ENCODE measurements around the gene PTCSC3. TPM values are rescaled to one million over a fixed set of nuclear protein-coding genes. Genes with fewer than 3 reads are reported as not detected.
"Not testable (repeated sequence)": the region's sequence is repeated elsewhere in the genome, so short reads cannot be mapped to it uniquely, and the experiment has no call there.

The PTCSC3 gene
- total RNA-seq, 2 experiments from 2014 or later, result not detected

DNA sequence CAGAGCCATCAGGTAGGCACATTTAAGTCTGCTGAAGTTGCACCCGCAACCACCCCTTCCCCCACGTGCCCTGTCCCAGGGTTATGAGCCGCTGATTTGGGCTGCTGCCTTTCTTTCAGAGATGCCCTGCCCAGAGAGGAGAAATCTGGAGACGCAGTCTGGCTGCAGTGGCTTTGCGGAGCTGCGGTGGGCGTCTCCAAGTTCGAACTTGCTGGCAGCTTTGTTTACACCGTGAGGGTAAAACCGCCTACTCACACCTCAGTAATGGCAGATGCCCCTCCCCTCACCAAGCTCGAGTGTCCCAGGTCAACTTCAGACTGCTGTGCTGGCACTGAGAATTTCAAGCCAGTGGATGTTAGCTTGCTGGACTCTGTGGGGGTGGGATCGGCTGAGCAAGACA, 14.7 kb downstream of the PTCSC3 start:
- no peaks in the 10 kb centered on the region for H3K4me1 Mint-ChIP-seq
- no peak overlapping the region for H3K4me3 Mint-ChIP-seq
- no peak for DNase-seq
- H3K27me3 Mint-ChIP-seq, result peaks cover 9% of the 10 kb centered on the region
- no peaks in the 10 kb centered on the region for H3K9me3 Mint-ChIP-seq
- ChIA-PET CTCF (no interaction called here), POLR2A (no interaction called here)
- no peak overlapping the region for H3K27ac Mint-ChIP-seq
- no peaks in the 10 kb centered on the region for H3K36me3 Mint-ChIP-seq (ENCODE audit: low read depth)

DNA sequence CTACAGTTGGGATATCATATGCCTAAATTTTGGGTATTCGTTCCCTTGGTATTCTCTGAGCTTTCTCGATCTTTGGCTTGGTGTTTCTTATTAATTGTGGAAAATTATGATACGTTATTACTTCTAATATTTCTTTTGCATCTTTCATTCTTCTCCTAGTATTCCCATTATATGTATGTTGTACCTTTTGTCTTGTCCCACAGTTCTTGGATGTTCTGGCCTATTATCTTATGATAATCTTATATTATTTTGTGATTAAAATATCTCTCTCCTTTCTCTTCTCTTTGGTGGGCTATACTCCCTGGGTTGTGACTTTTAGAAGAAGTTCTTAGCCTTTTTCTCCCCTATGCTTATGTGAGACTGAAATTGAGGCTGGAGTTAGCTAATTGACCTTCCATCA, 25.2 kb downstream of the PTCSC3 start:
- CTCF ChIA-PET, result no interaction called here
- Mint-ChIP-seq H3K4me3 (no peak overlapping the region), H3K27ac (no peak overlapping the region), H3K4me1 (no peaks in the 10 kb centered on the region), H3K27me3 (no peaks in the 10 kb centered on the region), H3K9me3 (peaks cover 6% of the 10 kb centered on the region), H3K36me3 (ENCODE audit: low read depth) (no peaks in the 10 kb centered on the region)
- DNase-seq, result no peak
- POLR2A ChIA-PET, result no interaction called here

DNA sequence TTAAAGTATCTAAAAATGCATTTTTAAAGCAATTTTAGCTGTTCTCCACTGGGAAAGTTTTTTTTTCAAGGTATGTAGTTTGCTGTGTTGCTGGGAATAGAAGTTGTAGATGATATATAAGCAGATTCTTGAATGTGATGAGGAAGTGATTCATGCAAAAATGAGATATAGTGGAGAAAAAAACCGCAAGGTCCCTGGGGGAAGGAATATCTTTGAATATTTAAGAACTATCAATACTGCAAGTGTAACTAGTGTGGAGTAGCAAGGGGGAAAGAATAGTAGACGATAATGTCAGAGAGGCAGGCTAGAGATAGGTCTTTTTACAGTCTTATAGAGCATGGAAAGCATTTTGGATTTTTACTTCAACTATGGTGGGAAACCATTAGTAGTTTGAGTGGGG, 42.5 kb downstream of the PTCSC3 start:
- no peak overlapping the region for H3K27ac Mint-ChIP-seq
- no peaks in the 10 kb centered on the region for H3K9me3 Mint-ChIP-seq
- no peaks in the 10 kb centered on the region for H3K4me1 Mint-ChIP-seq
- no peaks in the 10 kb centered on the region for H3K27me3 Mint-ChIP-seq
- no peak for DNase-seq
- POLR2A ChIA-PET, result no interaction called here
- H3K4me3 Mint-ChIP-seq, result no peak overlapping the region
- no peaks in the 10 kb centered on the region for H3K36me3 Mint-ChIP-seq (ENCODE audit: low read depth)
- CTCF ChIA-PET, result no interaction called here

- Mint-ChIP-seq H3K4me1 (no peaks in the 10 kb centered on the region), H3K4me3 (no peak overlapping the region), H3K36me3 (ENCODE audit: low read depth) (no peaks in the 10 kb centered on the region), H3K27me3 (no peaks in the 10 kb centered on the region), H3K9me3 (no peaks in the 10 kb centered on the region), H3K27ac (no peak overlapping the region)
- ChIA-PET CTCF (no interaction called here), POLR2A (no interaction called here)
- DNase-seq, result no peak
These were observed 43.7 kb downstream of the PTCSC3 start for GRCh38 chr14:36132826-36133225.

GRCh38 chr14:36130186-36130585, 46.3 kb downstream of the PTCSC3 start:
- Mint-ChIP-seq H3K36me3 (ENCODE audit: low read depth) (no peaks in the 10 kb centered on the region), H3K9me3 (no peaks in the 10 kb centered on the region), H3K4me1 (no peaks in the 10 kb centered on the region), H3K4me3 (no peak overlapping the region), H3K27me3 (no peaks in the 10 kb centered on the region), H3K27ac (no peak overlapping the region)
- ChIA-PET CTCF (no interaction called here), POLR2A (no interaction called here)
- DNase-seq, result no peak

DNA sequence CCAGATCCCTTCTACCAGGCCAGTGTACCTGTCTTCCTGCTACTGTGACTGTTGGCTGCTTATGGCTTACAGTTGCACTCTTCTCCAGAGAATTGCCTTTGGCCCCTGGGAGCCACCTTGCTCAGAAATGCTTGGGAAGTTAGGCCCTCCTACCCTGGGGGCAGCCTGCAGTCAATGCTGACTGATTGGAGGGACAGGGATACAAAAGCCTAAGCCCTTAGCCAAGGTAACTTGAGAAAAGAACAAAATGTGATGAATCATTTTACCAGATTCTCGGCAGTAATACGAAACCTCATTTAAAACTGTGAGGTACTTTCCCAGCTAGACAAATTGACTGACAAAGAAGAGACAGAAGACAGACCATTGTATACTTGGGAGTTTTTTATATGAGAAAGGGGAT, 47.3 kb downstream of the PTCSC3 start:
- Mint-ChIP-seq H3K9me3 (no peaks in the 10 kb centered on the region), H3K36me3 (ENCODE audit: low read depth) (no peaks in the 10 kb centered on the region), H3K27me3 (no peaks in the 10 kb centered on the region), H3K4me3 (no peak overlapping the region), H3K4me1 (no peaks in the 10 kb centered on the region), H3K27ac (no peak overlapping the region)
- CTCF ChIA-PET, result no interaction called here
- POLR2A ChIA-PET, result no interaction called here
- DNase-seq, result no peak

DNA sequence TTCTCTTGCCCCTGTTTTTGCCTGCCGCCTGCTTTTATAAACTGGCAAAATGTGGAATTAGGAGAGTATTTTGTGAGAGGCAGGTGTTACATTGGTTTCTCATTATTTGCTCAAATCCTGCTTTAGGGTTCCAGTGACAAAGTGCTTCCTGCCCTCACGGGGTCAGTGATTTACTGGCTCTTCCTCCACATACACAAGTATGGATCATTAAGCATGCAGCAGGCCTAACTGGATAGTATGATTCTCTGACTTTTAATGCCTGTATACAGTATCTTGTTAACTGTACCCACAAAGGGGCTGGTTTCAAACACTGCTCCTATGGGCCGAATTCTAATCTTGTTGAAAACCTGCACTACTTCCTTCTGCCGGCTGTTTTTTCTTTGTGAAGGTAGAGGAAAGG, 63.2 kb downstream of the PTCSC3 start:
- no peak for DNase-seq
- Mint-ChIP-seq H3K4me1 (no peaks in the 10 kb centered on the region), H3K4me3 (no peak overlapping the region), H3K27ac (no peak overlapping the region), H3K9me3 (no peaks in the 10 kb centered on the region), H3K36me3 (ENCODE audit: low read depth) (no peaks in the 10 kb centered on the region), H3K27me3 (peaks cover 7% of the 10 kb centered on the region)
- ChIA-PET CTCF (no interaction called here), POLR2A (no interaction called here)

DNA sequence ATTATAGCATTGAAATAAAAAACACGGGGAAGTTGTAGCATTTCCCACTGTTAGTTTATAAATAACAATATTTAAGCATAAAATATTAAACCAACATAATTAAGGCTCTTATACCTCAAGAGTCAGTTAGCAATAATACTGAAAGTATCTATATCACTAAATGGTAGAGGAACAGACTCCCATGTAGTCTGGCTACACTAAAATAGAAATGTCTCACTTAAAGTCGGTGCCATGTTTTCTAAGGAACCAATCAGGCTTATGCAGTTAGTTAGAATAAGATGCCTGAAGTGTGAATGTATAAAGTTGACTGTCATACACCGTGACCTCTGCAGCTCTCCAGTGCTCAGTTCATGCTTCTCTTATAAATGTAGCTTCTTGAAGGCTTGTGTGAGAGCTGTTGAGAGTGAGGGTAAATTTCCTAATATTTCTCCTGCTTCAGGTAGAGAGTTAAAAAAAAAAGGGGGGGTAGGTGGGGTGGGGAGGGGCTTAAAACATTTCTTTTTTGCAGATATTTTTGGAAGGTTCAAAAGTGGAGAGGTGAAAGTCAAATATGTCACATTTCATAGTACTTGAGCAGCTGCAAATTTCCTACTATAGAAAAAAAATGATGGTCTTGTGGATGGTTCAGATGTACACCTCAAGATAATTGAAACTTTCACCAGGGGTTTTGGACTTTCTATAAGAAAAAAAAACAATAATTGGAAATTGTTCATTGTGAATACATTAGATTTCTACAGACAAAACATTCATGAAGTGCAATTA, 64.5 kb downstream of the PTCSC3 start:
- no peaks in the 10 kb centered on the region for H3K4me1 Mint-ChIP-seq
- DNase-seq, result no peak
- POLR2A ChIA-PET, result no interaction called here

DNA sequence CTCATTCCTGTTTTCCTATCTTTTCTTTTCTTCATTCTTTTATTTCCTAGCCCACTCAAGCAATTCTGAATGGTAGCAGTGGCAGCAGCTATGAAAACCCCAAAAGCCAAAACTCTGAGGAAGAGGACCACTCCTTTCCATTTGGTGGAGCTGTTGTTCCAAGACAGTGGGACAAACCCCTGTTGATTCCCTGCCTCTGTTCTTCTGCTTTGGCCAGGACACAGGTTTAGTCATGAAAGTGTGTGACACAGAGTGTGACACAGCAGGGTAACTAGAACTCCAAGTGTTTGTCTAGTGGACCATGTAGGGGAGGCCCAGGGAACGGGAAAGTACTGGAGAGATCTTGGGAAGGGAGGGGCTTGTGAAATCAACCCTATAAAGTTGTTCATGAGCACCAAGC, 71.1 kb downstream of the PTCSC3 start:
- no peaks in the 10 kb centered on the region for H3K36me3 Mint-ChIP-seq (ENCODE audit: low read depth)
- no peaks in the 10 kb centered on the region for H3K4me1 Mint-ChIP-seq
- ChIA-PET POLR2A (no interaction called here), CTCF (no interaction called here)
- H3K27me3 Mint-ChIP-seq, result peaks cover 27% of the 10 kb centered on the region
- no peak for DNase-seq
- H3K4me3 Mint-ChIP-seq, result no peak overlapping the region
- H3K27ac Mint-ChIP-seq, result no peak overlapping the region
- no peaks in the 10 kb centered on the region for H3K9me3 Mint-ChIP-seq

More for the DNA sequence above, 64.5 kb downstream of the PTCSC3 start:
- Mint-ChIP-seq H3K9me3 (no peaks in the 10 kb centered on the region), H3K36me3 (ENCODE audit: low read depth) (no peaks in the 10 kb centered on the region), H3K27me3 (peaks cover 16% of the 10 kb centered on the region), H3K27ac (no peak overlapping the region), H3K4me3 (no peak overlapping the region)
- CTCF ChIA-PET, result no interaction called here

DNA sequence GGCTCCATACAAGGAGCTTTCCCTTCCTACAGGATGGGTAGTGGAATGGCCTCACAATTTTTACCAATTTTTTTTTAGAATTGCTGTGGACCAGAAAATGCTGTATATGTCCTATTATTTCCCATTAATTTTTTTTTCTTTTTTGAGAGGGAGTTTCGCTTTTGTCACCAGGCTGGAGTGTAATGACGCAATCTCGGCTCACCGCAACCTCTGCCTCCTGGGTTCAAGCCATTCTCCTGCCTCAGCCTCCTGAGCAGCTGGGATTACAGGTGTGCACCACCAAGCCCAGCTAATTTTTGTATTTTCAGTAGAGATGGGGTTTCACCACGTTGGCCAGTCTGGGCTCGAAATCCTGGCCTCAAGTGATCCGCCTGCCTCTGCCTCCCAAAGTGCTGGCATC, 72.3 kb downstream of the PTCSC3 start:
- H3K9me3 Mint-ChIP-seq; H3K4me3 Mint-ChIP-seq; POLR2A ChIA-PET; H3K36me3 Mint-ChIP-seq (ENCODE audit: low read depth); CTCF ChIA-PET; DNase-seq; H3K4me1 Mint-ChIP-seq; H3K27ac Mint-ChIP-seq: not testable (repeated sequence)
- H3K27me3 Mint-ChIP-seq, result peaks cover 32% of the 10 kb centered on the region

DNA sequence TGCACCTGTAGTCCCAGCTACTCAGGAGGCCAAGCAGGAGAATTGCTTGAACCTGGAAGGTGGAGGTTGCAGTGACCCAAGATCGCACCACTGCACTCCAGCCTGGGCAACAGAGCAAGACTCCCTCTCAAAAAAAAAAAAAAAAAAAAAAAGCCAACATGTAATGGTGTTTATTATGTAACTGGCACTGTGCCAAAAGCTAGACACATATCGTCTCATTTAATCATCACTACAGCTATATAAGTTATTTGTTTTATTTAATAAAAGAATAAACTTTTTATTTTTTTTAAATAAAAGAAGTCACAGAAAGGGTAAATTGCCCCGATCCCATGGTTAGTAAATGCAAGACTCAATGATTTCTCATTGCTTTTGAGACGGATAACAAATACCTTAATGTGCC, 76.9 kb downstream of the PTCSC3 start:
- Mint-ChIP-seq H3K36me3 (ENCODE audit: low read depth) (no peaks in the 10 kb centered on the region), H3K27me3 (peaks cover 12% of the 10 kb centered on the region), H3K27ac (no peak overlapping the region), H3K9me3 (no peaks in the 10 kb centered on the region), H3K4me1 (no peaks in the 10 kb centered on the region), H3K4me3 (no peak overlapping the region)
- CTCF ChIA-PET, result interaction anchor here (0.9 to 1.1 kb wide), 2 partner anchors 9 to 65 kb away, joined by 3 read pairs; no protein-coding TSS in a partner anchor
- POLR2A ChIA-PET, result no interaction called here
- no peak for DNase-seq

- no peak overlapping the region for H3K4me3 Mint-ChIP-seq
- no peak overlapping the region for H3K27ac Mint-ChIP-seq
- H3K36me3 Mint-ChIP-seq (ENCODE audit: low read depth), result no peaks in the 10 kb centered on the region
- ChIA-PET CTCF (no interaction called here), POLR2A (no interaction called here)
- H3K27me3 Mint-ChIP-seq, result peaks cover 9% of the 10 kb centered on the region
- DNase-seq, result no peak
- H3K4me1 Mint-ChIP-seq, result no peaks in the 10 kb centered on the region
- H3K9me3 Mint-ChIP-seq, result no peaks in the 10 kb centered on the region
These were observed 79.2 kb downstream of the PTCSC3 start for GRCh38 chr14:36097356-36097755.

DNA sequence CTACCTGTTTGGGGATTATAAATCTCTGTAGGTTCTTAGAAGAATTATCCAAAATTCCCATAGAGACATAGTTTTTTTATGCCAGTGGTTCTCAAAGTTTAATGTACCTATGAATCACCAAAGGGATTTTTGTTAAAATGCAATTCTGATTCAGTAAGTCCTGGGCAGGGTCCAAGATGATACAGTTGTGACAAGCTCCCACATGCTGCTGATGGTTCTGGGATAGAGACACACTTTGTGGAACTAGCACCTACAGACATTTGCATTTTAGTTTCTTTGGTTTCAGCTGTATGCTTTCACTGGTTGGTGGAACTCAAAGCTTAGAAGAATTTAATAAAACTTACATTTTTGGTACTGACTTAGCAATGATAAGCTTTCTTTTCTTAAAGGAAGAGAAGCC, 80.4 kb downstream of the PTCSC3 start:
- ChIA-PET CTCF (no interaction called here), POLR2A (no interaction called here)
- Mint-ChIP-seq H3K27ac (no peak overlapping the region), H3K36me3 (ENCODE audit: low read depth) (no peaks in the 10 kb centered on the region), H3K4me3 (no peak overlapping the region), H3K4me1 (no peaks in the 10 kb centered on the region), H3K9me3 (no peaks in the 10 kb centered on the region), H3K27me3 (peaks cover 12% of the 10 kb centered on the region)
- no peak for DNase-seq

DNA sequence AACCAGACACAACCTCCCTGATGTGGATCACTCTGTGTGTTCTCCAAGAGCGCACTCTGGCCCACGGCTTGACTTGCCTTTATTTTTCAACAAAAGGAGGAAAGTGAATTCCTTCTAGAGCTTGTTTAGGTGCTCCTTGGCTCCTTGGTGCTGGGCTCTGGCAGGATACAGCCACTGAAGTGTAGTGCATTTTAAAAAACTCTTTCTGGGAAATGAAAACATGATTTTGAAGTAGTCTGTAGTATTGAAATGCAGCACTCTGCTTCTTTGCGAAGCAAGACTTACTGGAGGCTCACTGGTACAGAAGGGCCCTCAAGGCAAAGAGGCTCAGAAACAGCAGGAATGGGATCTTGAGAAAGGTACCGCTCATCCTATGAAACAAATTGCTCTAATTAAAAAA, 81.6 kb downstream of the PTCSC3 start:
- Mint-ChIP-seq H3K9me3 (no peaks in the 10 kb centered on the region), H3K27ac (no peak overlapping the region), H3K27me3 (peaks cover 8% of the 10 kb centered on the region), H3K36me3 (ENCODE audit: low read depth) (no peaks in the 10 kb centered on the region), H3K4me3 (no peak overlapping the region), H3K4me1 (no peaks in the 10 kb centered on the region)
- POLR2A ChIA-PET, result no interaction called here
- DNase-seq, result no peak
- CTCF ChIA-PET, result no interaction called here

All from activated CD4-positive, alpha-beta T cell treated with anti-CD3 and anti-CD28 coated beads, Interleukin-2, amount 10 ng/mL, durations not matched to agents 7 days and 5 days (primary cell).